GM18507 (cell line): ENCODE measurements around the gene SSH2.

ENCODE experiments used
- DNase-seq: peaks from one replicate; pipeline ENCODE4 v3.0.0; 2011; ENCODE audit warnings: low read depth; ENCODE audit not compliant: insufficient read length; ENCODE audit errors: extremely low spot score
- FAIRE-seq: peaks from 2 replicates; lab custom pipeline; 2011; peaks lifted over from hg19 to GRCh38; lab: Jason Lieb, UNC

SSH2 gene

DNA sequence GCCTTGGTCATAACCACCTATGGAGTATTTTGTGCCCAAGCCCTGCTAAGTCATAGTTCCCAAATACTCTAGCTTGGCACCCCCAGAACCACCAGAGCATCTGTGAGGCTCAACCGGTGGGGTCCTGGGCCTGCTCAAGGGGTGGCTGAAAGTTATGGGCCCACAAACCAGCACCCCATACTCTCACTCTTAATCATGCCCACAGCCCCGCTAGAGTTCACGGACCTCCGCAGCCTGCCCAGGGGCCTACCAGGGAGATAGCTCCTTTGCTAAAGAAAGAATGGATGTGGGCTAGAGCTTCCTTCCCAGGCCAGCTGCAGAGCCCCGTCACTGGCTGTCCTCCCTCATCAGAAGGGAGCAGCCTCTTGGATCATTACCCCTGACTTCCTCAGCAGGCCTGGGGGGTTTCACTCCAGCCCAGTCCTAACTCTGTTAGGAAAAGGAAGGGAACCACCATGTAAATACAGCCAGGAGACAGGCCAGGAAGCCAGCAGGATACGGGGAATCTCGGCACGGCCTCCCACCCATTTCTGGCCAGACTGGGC is 341.9 kb downstream of the SSH2 start:
- no peak for DNase-seq
- no peak for FAIRE-seq

DNA sequence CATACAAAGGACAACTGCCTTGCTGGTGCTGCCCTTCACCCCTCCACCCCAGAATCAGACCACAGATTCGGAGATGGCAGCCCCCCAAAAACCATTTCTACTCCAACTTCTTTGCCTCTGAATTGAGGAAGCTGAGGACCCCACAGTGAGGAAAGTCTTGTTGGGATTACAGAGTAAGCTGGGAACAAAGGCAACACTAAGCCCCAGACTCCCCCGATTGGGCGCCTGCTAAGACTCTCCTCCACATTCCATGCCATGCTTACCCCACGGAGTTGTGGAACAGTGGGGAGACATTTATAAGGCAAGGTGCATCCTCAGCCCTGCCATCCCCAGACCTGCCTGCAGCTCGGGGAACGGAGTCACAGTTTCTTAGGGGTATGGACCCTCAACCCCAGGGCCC is 342.4 kb downstream of the SSH2 start:
- no peak for DNase-seq
- FAIRE-seq: no peak

DNA sequence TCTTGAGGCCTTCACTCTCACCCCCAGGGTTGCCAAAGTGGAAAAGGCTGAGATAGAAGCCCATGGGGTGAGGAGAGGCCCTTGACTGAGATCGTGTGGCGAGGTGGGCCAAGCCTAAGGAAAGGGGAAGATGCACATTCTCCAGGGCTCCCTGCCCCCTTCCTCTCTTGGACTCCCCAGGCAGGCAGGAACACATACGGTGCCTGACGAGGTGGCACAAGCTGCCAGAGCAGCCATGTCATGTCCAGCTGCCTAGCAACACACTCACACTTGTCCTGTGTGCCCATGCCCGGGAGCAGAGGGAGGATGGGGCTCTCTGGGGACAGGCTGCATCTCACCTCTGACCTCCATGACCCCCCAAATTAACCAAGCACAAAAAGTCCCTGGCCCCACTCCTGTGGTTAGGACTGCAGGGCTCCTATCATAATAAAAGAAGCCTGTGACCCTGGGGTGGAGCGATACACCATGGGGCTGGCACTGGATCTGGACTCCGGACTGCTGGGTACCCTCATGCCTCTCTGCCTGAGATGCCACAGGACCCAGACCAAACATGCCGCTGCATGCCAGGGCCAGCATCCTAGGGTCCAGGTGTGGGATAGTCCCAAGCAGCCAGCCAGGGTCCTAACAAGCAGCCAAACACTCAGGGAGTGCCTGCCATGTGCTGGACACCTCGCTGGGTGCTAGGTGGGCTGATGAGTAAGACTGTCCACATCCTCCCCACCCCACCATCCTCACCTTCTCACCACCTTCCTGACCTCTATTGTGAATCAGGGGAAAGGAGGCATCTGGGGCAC is 343.2 kb downstream of the SSH2 start:
- FAIRE-seq: no peak
- no peak for DNase-seq

DNA sequence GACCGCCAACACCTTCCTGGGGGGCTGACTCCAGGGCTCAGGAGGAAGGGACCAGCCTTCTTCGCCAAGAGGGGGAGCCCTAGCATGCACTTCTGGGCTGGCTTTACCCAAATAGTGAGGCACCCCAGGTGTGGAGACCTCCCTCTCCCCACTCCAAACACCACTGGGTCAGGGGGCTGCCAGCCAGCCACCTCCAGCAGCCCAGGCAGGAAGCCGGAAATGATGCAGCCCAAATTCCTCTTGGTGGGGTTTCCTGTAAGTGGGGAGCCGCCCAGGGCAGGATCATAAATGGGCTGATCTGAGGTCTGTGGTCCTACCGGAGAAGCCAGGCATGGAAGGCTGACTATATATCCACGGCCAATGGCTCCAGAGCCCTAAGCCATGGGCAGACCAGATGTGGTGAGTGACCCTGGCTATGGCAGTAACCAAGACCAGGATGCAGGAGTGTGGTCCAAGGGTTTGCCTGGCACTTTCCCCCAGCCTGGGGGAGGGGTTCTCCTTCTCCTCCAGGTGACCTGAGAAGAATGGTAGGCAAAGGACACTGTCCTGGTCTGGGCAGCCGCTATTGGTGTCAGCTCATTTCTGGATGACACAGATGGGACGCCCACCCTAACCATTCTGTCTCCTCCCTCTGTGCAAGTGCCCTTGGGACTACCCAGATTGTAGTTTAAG is 344.8 kb downstream of the SSH2 start:
- DNase-seq: no peak
- FAIRE-seq: no peak

DNA sequence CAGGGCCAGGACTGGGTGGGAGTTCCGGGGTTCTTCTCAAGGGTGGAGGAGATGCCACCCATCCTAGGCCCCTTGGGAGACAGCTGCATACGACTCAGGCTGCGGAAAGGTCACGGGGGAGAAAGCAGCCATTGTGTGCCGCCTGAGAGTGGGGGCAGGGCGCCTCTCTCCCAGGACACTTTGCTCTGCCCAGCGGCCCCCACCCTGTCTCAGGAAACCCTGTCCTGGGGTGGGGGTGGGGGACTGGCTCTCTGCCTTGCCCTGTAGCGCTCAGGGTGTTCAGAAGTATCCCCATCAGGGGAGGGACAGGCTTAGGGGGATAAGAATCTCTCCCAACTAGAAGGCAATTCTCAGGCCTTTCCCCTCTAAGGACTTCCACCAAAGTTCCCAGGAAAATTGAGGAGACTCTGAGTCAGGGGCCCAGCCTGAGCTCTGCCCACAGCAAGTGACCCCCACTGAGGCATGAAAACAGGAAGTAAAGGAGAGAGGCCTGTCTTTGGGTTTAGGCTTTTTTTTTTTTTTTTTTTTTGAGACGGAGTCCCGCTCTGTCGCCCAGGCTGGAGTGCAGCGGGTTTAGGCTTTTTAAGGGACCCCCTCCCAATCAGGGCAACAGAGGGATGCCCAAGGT is 345.5 kb downstream of the SSH2 start:
- DNase-seq (no peak), FAIRE-seq (peak; percentile 56)

DNA sequence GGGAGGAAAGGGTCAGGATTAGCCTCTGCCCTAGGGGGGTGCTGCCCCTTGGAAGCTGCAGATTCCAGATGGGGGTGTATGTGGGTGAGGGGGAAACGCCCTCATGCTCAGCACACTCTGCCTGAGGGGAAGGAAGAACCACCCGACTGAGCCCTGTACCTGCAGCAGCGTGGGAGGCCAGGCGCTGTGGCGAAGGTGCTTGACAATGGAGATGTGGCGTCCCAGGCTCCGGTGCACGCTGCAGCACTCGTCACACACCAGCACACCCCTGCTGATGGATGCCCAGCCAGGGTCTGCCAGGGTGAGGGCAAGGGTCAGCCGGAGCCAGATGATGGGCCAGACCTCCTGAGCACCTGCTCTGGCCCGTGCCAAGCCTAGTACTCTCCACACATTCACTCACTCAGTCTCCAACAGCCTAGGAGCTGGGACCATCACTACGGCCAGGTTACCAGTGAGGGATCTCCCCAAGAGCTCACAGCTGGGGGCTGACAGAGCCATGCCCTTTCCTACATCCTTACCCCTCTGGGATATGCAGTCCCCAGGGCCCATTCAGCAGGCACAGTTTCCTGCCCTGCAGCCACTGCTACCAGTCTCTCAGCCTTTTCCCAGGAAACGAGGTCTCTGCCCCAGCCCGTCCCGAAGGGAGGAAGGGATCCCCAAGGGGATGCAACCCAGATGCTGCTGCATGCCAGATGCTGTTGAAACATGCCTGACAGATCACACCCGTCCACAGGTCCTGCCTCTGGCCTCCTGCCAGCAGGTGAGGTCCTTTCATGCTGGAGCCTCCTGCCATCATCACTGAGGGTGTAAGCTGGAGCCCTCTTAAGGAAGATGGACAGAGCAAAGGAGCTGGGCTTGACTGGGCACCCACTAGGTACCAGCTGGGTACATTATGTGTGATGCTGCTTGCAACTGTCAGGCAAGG is 346.4 kb downstream of the SSH2 start:
- no peak for FAIRE-seq
- DNase-seq: no peak

- no peak for DNase-seq
- FAIRE-seq: no peak
These were observed 347.3 kb downstream of the SSH2 start for GRCh38 chr17:29582772-29583171.

- FAIRE-seq (no peak), DNase-seq (no peak)
These were observed 347.7 kb downstream of the SSH2 start for GRCh38 chr17:29582254-29582765.

DNA sequence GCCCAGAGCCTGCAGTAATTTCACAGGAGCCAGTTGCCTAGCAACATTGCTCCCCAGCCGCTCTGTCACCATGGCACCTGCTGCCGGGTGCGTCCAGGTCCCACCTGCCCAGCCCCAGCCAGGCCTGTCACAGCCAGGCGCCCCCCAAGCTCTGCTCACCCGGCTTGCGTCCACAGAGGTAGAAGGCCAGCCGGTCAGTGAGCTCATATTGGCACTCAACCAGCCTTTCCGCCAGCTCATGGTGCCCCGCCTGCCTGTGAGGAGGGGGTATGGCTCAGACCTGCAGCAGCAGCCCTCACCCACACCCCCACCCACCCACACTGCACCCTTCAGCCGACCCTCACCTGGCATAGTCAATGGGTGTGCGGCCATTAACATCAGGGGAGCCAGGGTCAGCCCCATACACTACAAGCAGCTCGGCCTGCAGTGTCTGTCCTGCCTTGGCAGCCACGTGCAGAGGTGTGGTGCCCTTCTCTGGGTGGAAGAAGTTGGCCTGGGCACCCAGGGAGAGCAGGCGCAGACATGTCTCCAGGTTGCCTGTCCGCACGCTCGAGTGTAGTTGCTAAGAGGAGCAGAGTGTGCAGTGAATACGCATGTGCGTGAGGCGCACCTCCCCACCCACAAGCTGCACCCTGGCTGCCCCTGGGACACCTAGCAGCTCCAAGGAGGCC is 348.3 kb downstream of the SSH2 start:
- no peak for DNase-seq
- FAIRE-seq: no peak

GRCh38 chr17:29579866-29580771 is 349.9 kb downstream of the SSH2 start:
- peak; percentile 86 for DNase-seq
- FAIRE-seq: peak; percentile 95

GRCh38 chr17:29578626-29579485 is 351.2 kb downstream of the SSH2 start:
- DNase-seq (no peak), FAIRE-seq (no peak)

DNA sequence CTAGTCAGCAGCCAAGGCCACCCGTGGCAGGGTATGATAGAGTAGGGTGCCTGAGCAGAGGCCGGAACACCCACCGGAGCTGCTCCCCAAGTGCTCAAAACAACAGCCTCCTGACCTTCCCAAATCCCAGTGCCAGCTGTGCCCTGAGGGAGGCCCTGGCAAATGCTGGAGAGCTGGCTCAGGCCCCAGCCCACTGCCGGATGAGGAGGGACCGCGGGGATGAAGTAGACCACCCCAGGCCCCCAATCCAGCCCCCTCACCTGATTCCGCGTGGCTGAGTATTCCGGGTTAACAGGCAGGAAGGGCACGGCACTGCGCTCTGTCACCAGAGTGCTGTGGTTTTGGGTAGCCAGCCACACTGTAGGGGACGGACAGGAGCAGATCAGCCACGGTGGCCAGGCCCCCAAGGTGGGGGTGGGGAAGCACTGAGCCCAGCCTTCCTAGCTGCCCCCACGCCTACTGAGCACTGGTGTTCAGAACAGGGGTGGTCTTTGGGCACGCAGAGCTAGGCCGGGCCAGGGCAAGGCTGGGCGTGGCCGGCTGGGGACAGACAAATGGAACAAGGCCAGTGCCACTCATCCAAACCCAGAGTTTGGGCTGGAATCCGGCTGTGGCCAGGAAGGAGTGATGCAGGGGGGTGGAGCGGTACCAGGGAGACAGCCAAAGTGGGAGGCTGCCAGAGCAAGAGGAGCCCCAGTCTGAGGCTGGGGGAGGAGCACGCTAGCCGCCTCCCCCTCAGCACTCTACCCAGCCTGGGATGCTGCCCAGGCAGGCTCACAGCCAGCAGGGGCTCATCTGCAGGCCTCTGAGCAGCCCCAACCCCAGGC is 352.4 kb downstream of the SSH2 start:
- DNase-seq (no peak), FAIRE-seq (no peak)

- DNase-seq: no peak
- FAIRE-seq: no peak
These were observed 353.0 kb downstream of the SSH2 start for GRCh38 chr17:29577001-29577370.

GRCh38 chr17:29576214-29577000 is 353.6 kb downstream of the SSH2 start:
- FAIRE-seq (no peak), DNase-seq (no peak)
